Vagina (tissue), 2 donors: ENCODE results near the gene RPRD1B.

Experiments used
- CTCF ChIP-seq, 3 experiments: fragments of 450-650 bp in 2 of 3; fragments of 200-600 bp in 1 of 3; sonication (generic) in 1 of 3; IDR thresholded peaks; one replicate each; pipeline ENCODE4 v1.5.1; 2017 to 2019; ENCODE audit warnings: antibody characterized with exemption in 3 of 3, mild to moderate bottlenecking in 2 of 3, moderate library complexity in 2 of 3
- POLR2A ChIP-seq, 2 donors: fragments of 450-650 bp; IDR thresholded peaks; one replicate each; pipeline ENCODE4 v1.6.1; 2017; ENCODE audit warnings: antibody characterized with exemption in 2 of 2, mild to moderate bottlenecking in 2 of 2, moderate library complexity in 2 of 2

GRCh38 chr20:38115205-38115604 is 81.7 kb downstream of the RPRD1B start:
- TF ChIP-seq CTCF (IDR thresholded peaks at IDR 0.05) (no peak), POLR2A (IDR thresholded peaks at IDR 0.05) (no peak)
